ENCODE data around the gene MORN5.

DNA sequence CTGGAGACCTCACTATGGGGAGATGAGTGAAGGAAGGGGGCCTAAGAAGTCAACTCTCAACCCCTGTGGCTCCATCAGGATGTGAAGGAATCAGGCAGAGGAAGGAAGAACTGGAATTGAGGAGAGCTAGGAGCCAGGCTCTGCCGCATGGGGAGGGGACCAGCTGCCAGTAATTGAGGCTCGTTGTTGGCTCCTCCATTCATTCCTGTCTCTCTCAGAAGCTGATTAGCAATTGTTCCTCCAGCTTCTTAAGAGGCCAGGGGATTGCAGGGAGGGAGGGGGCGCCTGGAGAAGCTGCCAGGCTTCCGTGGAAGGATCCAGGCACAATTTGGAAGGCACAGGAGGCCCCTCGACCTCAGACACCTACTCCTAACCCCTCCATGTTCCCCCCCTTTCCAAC is 46.1 kb upstream of the MORN5 start:
- TF ChIP-seq EP300 (IDR thresholded peaks at IDR 0.05): no peak
- no peak for TF ChIP-seq POLR2A (IDR thresholded peaks at IDR 0.05; ENCODE audit: low read length)
- no peak for TF ChIP-seq JUN (IDR thresholded peaks at IDR 0.05)
- TF ChIP-seq MYC (IDR thresholded peaks at IDR 0.05; ENCODE audit: borderline replicate concordance, low read length): no peak
- TF ChIP-seq SREBF2 (IDR thresholded peaks at IDR 0.05): no peak
